SK-N-SH (cell line): ENCODE results near the gene BEND3. TPM values are rescaled to one million over a fixed set of nuclear protein-coding genes. Genes with fewer than 3 reads are reported as not detected.

Experiments
- CTCF ChIA-PET: fragments of 300-600, 350-600 bp; formaldehyde crosslinking; extraction: SDS; loops from one replicate; lab custom pipeline; 2021; lab: Yijun Ruan, JAX
- POLR2A ChIA-PET: fragments of 350-600 bp; sonication (Branson Sonifier 250); formaldehyde crosslinking; extraction: SDS; loops from one replicate; lab custom pipeline; 2020; ENCODE audit warnings: antibody characterized with exemption, inconsistent platforms; lab: Yijun Ruan, JAX
- DNase-seq: peaks from one replicate; pipeline ENCODE4 v3.0.0; 2012
- H2AFZ ChIP-seq: fragments of 200-600 bp; sonication (generic); 2 replicates; pipeline ENCODE4 v1.8.1; 2016; ENCODE audit warnings: antibody characterized with exemption, mild to moderate bottlenecking, low read depth
- H3F3A ChIP-seq: fragments of 200-600 bp; sonication (generic); replicated peaks from 2 replicates; pipeline ENCODE3; 2016; ENCODE audit warnings: antibody characterized with exemption, mild to moderate bottlenecking; ENCODE audit not compliant: insufficient read depth
- H3K27ac ChIP-seq, 2 experiments: fragments of 200-500 bp in 1 of 2; fragments of 200-600 bp in 1 of 2; sonication (Bioruptor generic) in 1 of 2; sonication (generic), shearing (Covaris generic) in 1 of 2; 2 replicates each; pipeline versions ENCODE4 v1.5.1 to v1.6.1; 2014 to 2016; ENCODE audit warnings: low read depth in 2 of 2, inconsistent platforms in 1 of 2, low read length in 1 of 2, mild to moderate bottlenecking in 1 of 2, mixed read lengths in 1 of 2
- H3K27me3 ChIP-seq: fragments of 200-600 bp; sonication (generic), shearing (Covaris generic); 2 replicates; pipeline ENCODE4 v1.6.1; 2016; ENCODE audit warnings: mixed run types; ENCODE audit not compliant: insufficient read depth
- H3K36me3 ChIP-seq, 2 experiments: fragments of 200-500 bp in 1 of 2; fragments of 200-600 bp in 1 of 2; sonication (Bioruptor generic) in 1 of 2; sonication (generic) in 1 of 2; replicated peaks in 1 of 2; 2 replicates each; pipeline versions ENCODE3 to v1.5.1; 2014 to 2016; ENCODE audit warnings: low read length in 1 of 2, mild to moderate bottlenecking in 1 of 2; ENCODE audit not compliant: insufficient read depth in 2 of 2, control insufficient read depth in 1 of 2
- H3K4me1 ChIP-seq, 2 experiments: fragments of 200-500 bp in 1 of 2; fragments of 200-600 bp in 1 of 2; sonication (Bioruptor generic) in 1 of 2; sonication (generic), shearing (Covaris generic) in 1 of 2; 2 replicates each; pipeline versions ENCODE4 v1.5.1 to v1.6.1; 2014 to 2016; ENCODE audit warnings: low read depth in 1 of 2, low read length in 1 of 2, mixed run types in 1 of 2; ENCODE audit not compliant: insufficient read depth in 2 of 2, control insufficient read depth in 1 of 2
- H3K4me2 ChIP-seq: fragments of 200-600 bp; sonication (generic), shearing (Covaris generic); 2 replicates; pipeline ENCODE4 v1.6.1; 2017; ENCODE audit warnings: mixed run types
- H3K4me3 ChIP-seq, 2 experiments: fragments of 200-500 bp in 1 of 2; fragments of 200-600 bp in 1 of 2; sonication (Bioruptor generic) in 1 of 2; sonication (generic), shearing (Covaris generic) in 1 of 2; 2 replicates each; pipeline versions ENCODE4 v1.5.1 to v1.8.1; 2014 to 2016; ENCODE audit warnings: low read depth in 2 of 2, inconsistent platforms in 1 of 2, low read length in 1 of 2, mild to moderate bottlenecking in 1 of 2, mixed read lengths in 1 of 2, moderate library complexity in 1 of 2
- H3K79me2 ChIP-seq: fragments of 200-600 bp; sonication (generic); 2 replicates; pipeline ENCODE4 v1.8.1; 2017; ENCODE audit warnings: mild to moderate bottlenecking; ENCODE audit not compliant: insufficient read depth
- H3K9ac ChIP-seq: fragments of 200-600 bp; sonication (generic); 2 replicates; pipeline ENCODE4 v1.6.1; 2017; ENCODE audit warnings: mixed run types
- H3K9me2 ChIP-seq: fragments of 200-600 bp; sonication (generic); 2 replicates; pipeline ENCODE4 v1.6.1; 2017; ENCODE audit warnings: mixed run types
- H3K9me3 ChIP-seq: fragments of 200-600 bp; sonication (generic); 2 replicates; pipeline ENCODE4 v1.6.1; 2017; ENCODE audit warnings: mixed run types, mild to moderate bottlenecking, moderate library complexity
- H4K20me1 ChIP-seq: fragments of 200-600 bp; sonication (generic); 2 replicates; pipeline ENCODE4 v1.6.1; 2017; ENCODE audit warnings: mild to moderate bottlenecking, mixed run types; ENCODE audit not compliant: insufficient read depth
- CTCF ChIP-seq: fragments of 200-600 bp; sonication (generic); IDR thresholded peaks from 2 replicates; pipeline ENCODE4 v1.6.1; 2017; ENCODE audit warnings: antibody characterized with exemption, mild to moderate bottlenecking, moderate library complexity
- EZH2phosphoT487 ChIP-seq: fragments of 200-600 bp; sonication (generic); IDR thresholded peaks from 2 replicates; pipeline ENCODE4 v1.6.1; 2017; ENCODE audit warnings: low read depth, mixed run types, mild to moderate bottlenecking, antibody characterized with exemption, moderate library complexity, borderline replicate concordance
- FOSL2 ChIP-seq: IDR thresholded peaks from 2 replicates; pipeline ENCODE4 v1.4.0; 2012; ENCODE audit warnings: low read depth, mild to moderate bottlenecking, moderate library complexity, borderline replicate concordance
- MXI1 ChIP-seq: IDR thresholded peaks from 2 replicates; pipeline ENCODE4 v1.6.1; 2012; ENCODE audit warnings: mild to moderate bottlenecking, low read depth, low read length, improper control_type of control experiment
- PBX3 ChIP-seq: IDR thresholded peaks from 2 replicates; pipeline ENCODE4; 2012
- REST ChIP-seq: IDR thresholded peaks from 2 replicates; pipeline ENCODE4 v1.6.1; 2012; ENCODE audit warnings: mild to moderate bottlenecking, low read depth, low read length, moderate library complexity
- TAF1 ChIP-seq: IDR thresholded peaks from 2 replicates; pipeline ENCODE4 v1.6.1; 2012; ENCODE audit warnings: low read depth, mild to moderate bottlenecking, low read length, moderate library complexity, borderline replicate concordance
- WGBS: methylation state at CpG from one replicate; pipeline ENCODE4 v1.1.6; 2017; ENCODE audit warnings: low lambda C conversion rate; 5-methylcytosine and 5-hydroxymethylcytosine counted together
- polyA plus RNA-seq, 3 experiments: library from polyadenylated mRNA; depleted of rRNA; stranded (reverse); fragments of >200 nt; gene quantifications; 2 replicates each; pipeline ENCODE4 v1.2.3, GENCODE V29; 2012

The BEND3 gene
- polyA plus RNA-seq, 1 of the 3 experiments (the other 2 are of a cell fraction) = 1.0 TPM

- POLR2A ChIA-PET = interaction anchor here (0.6 kb wide), 1 partner anchor 404 kb away, joined by 4 read pairs; no protein-coding TSS in a partner anchor
These were observed 14.1 kb upstream of the BEND3 start for GRCh38 chr6:107129370-107129925.

More at GRCh38 chr6:107129370-107129925, 14.1 kb upstream of the BEND3 start:
- Histone ChIP-seq H3K9me3 (no peaks in the 10 kb centered on the region), H3K4me3 (no peak overlapping the region), H3K4me2 (no peak overlapping the region), H4K20me1 (no peaks in the 10 kb centered on the region), H3K27ac (no peak overlapping the region), H3K9ac (no peak overlapping the region), H3F3A (peaks cover 7% of the 10 kb centered on the region), H3K36me3 (no peaks in the 10 kb centered on the region), H2AFZ (no peak overlapping the region), H3K4me1 (peaks cover 0 to 2% of the 10 kb centered on the region in 2 experiments; a peak in 1 of 4 replicates)
- 89% methylated on average over 9 of the region's 9 CpGs for WGBS
- DNase-seq = no peak
- TF ChIP-seq PBX3 (no peak), MXI1 (no peak), TAF1 (no peak), CTCF (no peak), EZH2phosphoT487 (no peak), FOSL2 (no peak), REST (no peak)
- TF ChIP-seq, all 33 proteins: peak for 0
- no peaks in the 10 kb centered on the region for H3K9me2 ChIP-seq
- no peaks in the 10 kb centered on the region for H3K27me3 ChIP-seq
- CTCF ChIA-PET = interaction anchor here (0.5 to 3.1 kb wide), 3 partner anchors 14 to 137 kb away, joined by 3 to 8 read pairs (median 4); partner anchors contain the start of gene BEND3
- H3K79me2 ChIP-seq = no peaks in the 10 kb centered on the region
